Measurements from ENCODE around the gene ABCB6.

- TF ChIP-seq CTCF (IDR thresholded peaks at IDR 0.05; ENCODE audit: insufficient read depth, low read depth, low read length) (no peak), EZH2 (IDR thresholded peaks at IDR 0.05; ENCODE audit: insufficient read depth, low read length) (no peak)
Observed at GRCh38 chr2:219214786-219215185, 4.0 kb downstream of the ABCB6 start.
